Adipose tissue (tissue), 3 donors: Measurements from ENCODE around the gene PLXDC2. TPM values are rescaled to one million over a fixed set of nuclear protein-coding genes. Genes with fewer than 3 reads are reported as not detected.

Experiments used
- H3K27ac ChIP-seq: one replicate; pipeline ENCODE4 v1.5.1; 2013; ENCODE audit warnings: low read depth, low read length
- WGBS, 3 donors: extraction: QIAGEN DNeasy Blood & Tissue Kit; methylation state at CpG; one replicate each; pipeline ENCODE4 v1.1.7; 2013; 5-methylcytosine and 5-hydroxymethylcytosine counted together
- polyA plus RNA-seq, 3 donors: library from polyadenylated mRNA; stranded (reverse); fragments of 200-250 nt; gene quantifications; one replicate each; pipeline ENCODE4 v1.2.3, GENCODE V29; 2013
- donor health status: healthy with polysubstance abuse.
- donor health status: Bipolar disorder and iron deficiency.
- donor health status: healthy.

PLXDC2 gene
- polyA plus RNA-seq, 3 donors = 1.5 to 10.6 (median 7.7) TPM

- no peak overlapping the region for H3K27ac ChIP-seq
Measured at GRCh38 chr10:19889256-19889655, 73.0 kb downstream of the PLXDC2 start.

DNA sequence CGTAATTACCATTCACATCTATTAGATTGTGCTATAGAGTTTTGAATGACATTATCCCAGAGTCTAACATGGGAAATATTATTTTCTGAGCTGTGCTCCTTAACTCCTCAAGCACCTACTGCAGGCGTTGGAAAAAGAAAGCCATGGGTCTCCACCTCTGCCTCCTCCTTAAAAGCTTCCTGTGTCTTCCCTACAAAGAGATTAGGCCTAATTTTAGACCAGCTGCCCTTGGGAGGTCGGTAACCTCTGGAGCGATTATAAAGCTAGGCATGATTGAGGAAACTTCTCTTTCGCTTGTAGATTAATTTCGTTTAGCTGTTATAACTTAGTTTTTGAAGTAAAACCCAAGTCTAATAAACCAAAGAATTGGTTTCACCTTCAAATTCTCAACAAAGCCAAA lies 75.2 kb downstream of the PLXDC2 start:
- no peak overlapping the region for H3K27ac ChIP-seq
- WGBS, 3 donors = 72 to 80% (median 76%) methylated on average over 6 of the region's 6 CpGs

More at GRCh38 chr10:19889256-19889655, 73.0 kb downstream of the PLXDC2 start:
- 26 to 50% (median 41%) methylated on average over 2 of the region's 2 CpGs for WGBS, 3 donors

DNA sequence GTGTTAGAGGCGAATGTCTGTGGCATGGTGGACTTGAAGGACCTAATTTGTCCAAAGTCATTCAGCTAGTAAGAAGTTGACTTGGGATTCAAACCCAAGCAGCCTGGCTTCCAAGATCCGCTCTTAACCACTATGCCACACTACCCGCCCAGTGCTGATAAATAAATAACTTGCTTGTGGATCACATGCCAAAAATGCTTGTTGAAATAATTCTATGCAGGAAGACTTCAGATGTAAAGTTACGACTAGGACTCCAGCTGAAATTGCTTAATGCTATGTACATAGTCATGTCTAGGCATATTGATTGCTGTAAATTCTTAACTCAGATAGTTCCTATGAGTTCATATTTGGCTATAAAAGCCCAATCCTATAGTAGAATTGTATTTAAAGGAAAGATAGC lies 76.0 kb downstream of the PLXDC2 start:
- WGBS, 3 donors = 51 to 90% (median 89%) methylated on average over 4 of the region's 4 CpGs
- H3K27ac ChIP-seq = no peak overlapping the region

- WGBS, 3 donors = 60 to 84% (median 74%) methylated on average over 5 of the region's 5 CpGs
- H3K27ac ChIP-seq = no peak overlapping the region
Measured at GRCh38 chr10:19892677-19893076, 76.4 kb downstream of the PLXDC2 start.

GRCh38 chr10:19895500-19895899 lies 79.3 kb downstream of the PLXDC2 start:
- 65 to 88% (median 87%) methylated on average over 3 of the region's 3 CpGs for WGBS, 3 donors
- no peak overlapping the region for H3K27ac ChIP-seq

- no peak overlapping the region for H3K27ac ChIP-seq
- WGBS, 3 donors = 53 to 58% (median 55%) methylated on average over 2 of the region's 2 CpGs
Measured at GRCh38 chr10:19902456-19902855, 86.2 kb downstream of the PLXDC2 start.

DNA sequence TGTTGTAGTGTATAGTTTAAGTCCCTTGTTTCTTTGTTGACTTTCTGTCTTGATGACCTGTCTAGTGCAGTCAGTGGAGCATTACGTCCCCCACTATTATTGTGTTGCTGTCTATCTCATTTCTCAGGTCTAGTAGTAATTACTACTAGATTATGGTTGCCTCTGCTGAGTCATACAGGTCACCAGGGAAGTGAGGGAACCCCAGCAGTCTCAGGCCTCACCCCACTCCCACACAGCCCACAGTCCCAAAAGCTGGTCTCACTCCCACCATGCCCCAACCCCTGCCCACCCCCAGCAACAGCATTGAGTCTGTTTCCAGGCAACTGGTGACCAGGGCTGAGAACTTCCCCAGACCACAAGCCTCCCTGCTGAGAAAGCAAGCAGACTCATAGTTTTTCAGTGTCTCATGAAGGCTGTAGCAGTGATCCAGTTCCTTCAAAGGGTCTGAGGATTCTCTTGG lies 88.0 kb downstream of the PLXDC2 start:
- WGBS, 3 donors = 50 to 87% (median 85%) methylated on average over 1 of the region's 1 CpG
- H3K27ac ChIP-seq = no peak overlapping the region

- no peak overlapping the region for H3K27ac ChIP-seq
- WGBS, 3 donors = 84 to 92% (median 86%) methylated on average over 5 of the region's 5 CpGs
Measured at GRCh38 chr10:19906108-19906791, 90.0 kb downstream of the PLXDC2 start.

GRCh38 chr10:19908991-19909696 lies 92.9 kb downstream of the PLXDC2 start:
- no peak overlapping the region for H3K27ac ChIP-seq
- WGBS, 3 donors = 24 to 47% (median 36%) methylated on average over 3 of the region's 3 CpGs

DNA sequence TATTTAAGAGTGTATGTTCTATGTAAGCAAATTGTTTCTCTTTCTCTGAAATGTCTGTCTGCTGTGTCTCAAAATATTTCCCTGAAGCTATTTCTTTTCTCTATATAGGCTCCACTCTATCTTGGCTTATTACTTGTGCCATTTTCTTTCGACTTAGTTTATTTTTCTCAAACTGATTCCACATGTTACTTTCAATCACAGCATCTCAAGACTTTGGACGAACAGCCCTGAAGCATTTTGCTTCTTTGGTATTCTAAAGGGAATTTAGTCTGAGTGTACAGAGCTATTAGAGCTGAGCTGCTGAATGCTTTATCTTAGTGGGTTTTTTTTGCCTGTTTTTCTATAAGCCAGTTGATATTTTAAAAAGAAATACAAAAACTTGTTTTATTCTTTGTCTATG lies 95.7 kb downstream of the PLXDC2 start:
- WGBS, 3 donors = 54 to 74% (median 69%) methylated on average over 2 of the region's 2 CpGs
- no peak overlapping the region for H3K27ac ChIP-seq

- no peak overlapping the region for H3K27ac ChIP-seq
Measured at GRCh38 chr10:19913987-19914386, 97.8 kb downstream of the PLXDC2 start.

GRCh38 chr10:19915125-19915524 lies 98.9 kb downstream of the PLXDC2 start:
- H3K27ac ChIP-seq = no peak overlapping the region

GRCh38 chr10:19915816-19916215 lies 99.6 kb downstream of the PLXDC2 start:
- WGBS, 3 donors = 74 to 99% (median 93%) methylated on average over 3 of the region's 3 CpGs
- H3K27ac ChIP-seq = no peak overlapping the region

GRCh38 chr10:19917751-19918478 lies 101.7 kb downstream of the PLXDC2 start:
- no peak overlapping the region for H3K27ac ChIP-seq
- WGBS, 3 donors = 54 to 71% (median 60%) methylated on average over 3 of the region's 3 CpGs

DNA sequence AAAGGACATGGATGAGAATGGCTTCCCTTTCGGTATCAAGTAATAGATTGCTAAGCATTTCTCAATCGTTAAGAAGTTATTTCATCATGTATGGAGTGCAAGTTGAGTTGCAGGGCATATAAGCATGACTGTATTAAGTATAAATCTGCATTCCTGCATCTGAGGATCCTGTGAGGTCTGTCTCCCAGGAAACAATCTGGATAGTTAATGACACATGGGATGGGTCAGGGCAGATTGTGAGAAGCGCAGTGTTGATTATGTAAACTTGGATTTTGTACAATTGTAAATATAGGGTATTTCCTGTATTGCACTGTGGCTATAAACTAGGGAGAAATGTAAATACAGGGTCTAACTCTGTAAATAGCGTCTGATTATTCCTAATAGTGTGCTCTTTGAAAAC lies 102.6 kb downstream of the PLXDC2 start:
- no peak overlapping the region for H3K27ac ChIP-seq
- WGBS, 3 donors = 54 to 73% (median 70%) methylated on average over 4 of the region's 4 CpGs

DNA sequence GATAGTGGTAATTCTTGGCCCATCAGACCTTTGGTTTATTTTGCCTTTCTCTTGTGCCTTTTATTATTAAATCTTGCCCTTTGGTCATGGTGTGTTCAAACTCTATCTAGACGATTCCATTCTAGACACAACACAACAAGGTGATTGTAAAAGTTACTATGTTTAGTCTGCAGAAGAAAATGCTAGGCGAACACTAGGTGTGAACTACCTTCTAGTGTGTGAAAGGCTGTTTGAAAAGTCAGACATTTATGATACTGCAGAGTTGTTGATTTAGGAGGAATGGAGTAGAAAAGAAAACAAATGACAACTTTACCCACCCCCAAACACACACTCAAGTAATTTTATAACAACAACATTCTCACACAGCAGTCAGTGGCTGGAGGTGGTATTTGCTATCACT lies 103.4 kb downstream of the PLXDC2 start:
- 56 to 92% (median 86%) methylated on average over 2 of the region's 2 CpGs for WGBS, 3 donors
- H3K27ac ChIP-seq = no peak overlapping the region

- H3K27ac ChIP-seq = no peak overlapping the region
- 90 to 94% (median 92%) methylated on average over 4 of the region's 4 CpGs for WGBS, 3 donors
Measured at GRCh38 chr10:19920075-19920726, 104.0 kb downstream of the PLXDC2 start.

DNA sequence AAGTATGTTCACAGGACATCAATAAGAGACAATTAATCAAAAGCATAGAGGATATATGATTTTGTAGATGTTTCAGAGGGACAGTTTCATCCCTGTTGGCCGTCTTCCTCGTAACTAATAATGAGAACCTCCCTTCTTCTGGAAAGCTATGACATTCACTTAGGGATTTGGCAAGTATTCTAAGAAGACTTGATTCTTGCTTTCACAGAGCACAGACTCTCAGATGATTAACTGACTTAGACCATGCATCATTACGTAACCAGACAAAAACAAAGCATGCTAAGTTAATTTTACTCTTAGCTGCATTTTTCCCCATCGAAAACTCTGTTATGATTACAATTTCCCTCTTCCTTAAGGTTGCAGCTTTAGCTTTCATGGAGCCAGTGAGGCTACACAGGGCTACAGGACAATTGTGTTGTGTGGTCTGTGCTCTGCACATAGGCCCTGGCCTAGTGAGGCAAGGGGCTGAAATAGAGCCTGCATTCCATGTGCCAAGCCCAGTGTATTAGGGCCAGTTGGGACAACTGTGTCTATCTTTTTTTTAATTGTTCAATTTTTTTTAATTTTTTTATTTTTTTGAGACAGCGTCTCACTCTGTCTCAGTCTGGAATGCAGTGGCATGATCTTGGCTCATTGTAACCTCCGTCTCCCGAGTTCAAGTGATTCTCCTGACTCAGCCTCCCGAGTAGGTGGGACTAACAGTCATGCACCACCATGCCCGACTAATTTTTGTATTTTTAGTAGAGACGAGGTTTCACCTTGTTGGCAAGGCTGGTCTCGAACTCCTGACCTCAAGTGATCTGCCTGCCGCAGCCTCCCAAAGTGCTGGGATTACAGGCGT lies 105.3 kb downstream of the PLXDC2 start:
- 66 to 76% (median 68%) methylated on average over 13 of the region's 13 CpGs for WGBS, 3 donors
- no peak overlapping the region for H3K27ac ChIP-seq
